Activated CD4-positive, CD25-positive, alpha-beta regulatory T cell treated with anti-CD3 and anti-CD28 coated beads, Interleukin-2, amount 50 U/mL, for 16 hours (primary cell): Measurements from ENCODE around the gene NINL.
"Not testable (repeated sequence)": the region's sequence is repeated elsewhere in the genome, so short reads cannot be mapped to it uniquely, and the experiment has no call there.

Experiments used
- DNase-seq: peaks from one replicate; pipeline ENCODE4 v3.0.0-alpha.2; 2020; ENCODE audit warnings: low read depth, low spot score

The NINL gene

GRCh38 chr20:25532971-25533391 is 52.4 kb downstream of the NINL start:
- no peak for DNase-seq

- no peak for DNase-seq
Measured at GRCh38 chr20:25532015-25532751, 53.1 kb downstream of the NINL start.

GRCh38 chr20:25529295-25529951 is 55.9 kb downstream of the NINL start:
- no peak for DNase-seq

- no peak for DNase-seq
Measured at GRCh38 chr20:25527949-25528348, 57.4 kb downstream of the NINL start.

- no peak for DNase-seq
Measured at GRCh38 chr20:25526446-25526845, 58.9 kb downstream of the NINL start.

GRCh38 chr20:25525867-25526266 is 59.5 kb downstream of the NINL start:
- no peak for DNase-seq

- no peak for DNase-seq
Measured at GRCh38 chr20:25525295-25525694, 60.0 kb downstream of the NINL start.

GRCh38 chr20:25521382-25521781 is 63.9 kb downstream of the NINL start:
- no peak for DNase-seq

- no peak for DNase-seq
Measured at GRCh38 chr20:25517124-25517523, 68.2 kb downstream of the NINL start.

- no peak for DNase-seq
Measured at GRCh38 chr20:25514747-25515340, 70.5 kb downstream of the NINL start.

- no peak for DNase-seq
Measured at GRCh38 chr20:25514195-25514594, 71.1 kb downstream of the NINL start.

- no peak for DNase-seq
Measured at GRCh38 chr20:25512709-25513108, 72.6 kb downstream of the NINL start.

- no peak for DNase-seq
Measured at GRCh38 chr20:25511183-25511582, 74.1 kb downstream of the NINL start.

GRCh38 chr20:25510721-25511120 is 74.6 kb downstream of the NINL start:
- no peak for DNase-seq

- DNase-seq, result no peak
Measured at GRCh38 chr20:25510202-25510601, 75.1 kb downstream of the NINL start.

- no peak for DNase-seq
Measured at GRCh38 chr20:25509084-25509483, 76.2 kb downstream of the NINL start.

- DNase-seq, result no peak
Measured at GRCh38 chr20:25508083-25508770, 77.1 kb downstream of the NINL start.

- DNase-seq, result no peak
Measured at GRCh38 chr20:25507385-25508082, 77.8 kb downstream of the NINL start.

- no peak for DNase-seq
Measured at GRCh38 chr20:25504366-25505135, 80.8 kb downstream of the NINL start.

GRCh38 chr20:25503936-25504335 is 81.4 kb downstream of the NINL start:
- DNase-seq, result no peak

GRCh38 chr20:25503051-25503639 is 82.2 kb downstream of the NINL start:
- DNase-seq, result not testable (repeated sequence)
